SH-SY5Y (cell line): ENCODE results near the gene LRMDA.

Experiments
- GATA2 ChIP-seq: IDR thresholded peaks from 2 replicates; pipeline ENCODE4 v1.6.1; 2011; ENCODE audit warnings: mild to moderate bottlenecking, low read depth, low read length
- GATA3 ChIP-seq: IDR thresholded peaks from 2 replicates; pipeline ENCODE4 v1.6.1; 2011; ENCODE audit warnings: low read depth, mild to moderate bottlenecking, low read length, moderate library complexity

DNA sequence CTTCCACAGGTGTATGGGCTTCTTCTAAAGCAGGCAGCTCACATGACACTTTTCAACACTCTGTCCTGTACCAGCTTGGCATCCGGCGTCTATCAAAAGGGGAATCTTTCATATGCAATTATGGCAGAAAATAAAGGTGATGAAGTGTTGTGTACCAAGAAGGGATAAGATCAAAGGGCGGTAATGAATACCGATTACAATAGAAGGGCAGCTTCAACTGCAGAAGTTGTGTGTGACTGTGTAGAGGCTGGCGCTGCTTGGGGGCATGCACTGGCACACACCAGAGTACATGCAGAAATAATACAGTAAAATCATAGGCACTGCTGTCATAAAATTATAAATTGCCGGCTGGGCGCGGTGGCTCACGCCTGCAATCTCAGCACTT is 744.7 kb downstream of the LRMDA start:
- TF ChIP-seq GATA3 (peak; percentile 66), GATA2 (peak; percentile 80)
